ENCODE results near the gene HAX1.

DNA sequence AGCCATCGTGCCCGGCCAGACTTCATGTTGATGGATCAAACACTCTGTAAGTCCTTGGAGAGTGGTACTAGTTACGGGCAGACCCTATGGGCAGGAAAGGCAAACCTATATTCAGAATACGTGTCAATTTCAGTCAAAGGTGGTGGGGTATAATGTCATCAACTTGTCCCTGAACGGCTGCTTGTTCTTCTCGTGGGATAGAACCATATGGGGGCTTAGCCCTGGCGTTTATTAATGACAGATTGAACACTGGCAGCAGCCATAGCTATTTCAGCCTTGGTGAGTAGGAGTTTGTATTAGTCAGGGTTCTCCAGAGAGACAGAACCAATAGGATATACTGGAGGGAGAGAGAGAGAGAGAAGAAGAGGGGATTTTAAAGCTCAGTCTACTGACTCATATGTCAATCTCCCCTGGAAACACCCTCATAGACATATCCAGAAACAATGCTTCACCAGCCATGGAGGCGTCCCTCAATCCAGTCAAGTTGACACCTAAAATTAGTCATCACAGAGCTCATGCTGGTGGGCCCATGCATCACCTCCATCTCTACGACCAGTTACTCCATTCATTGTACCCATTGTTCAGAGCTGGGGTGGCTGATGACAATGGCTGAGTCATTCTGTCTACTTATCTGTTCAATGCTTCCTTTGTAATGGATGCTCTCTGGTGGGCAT, 32.4 kb downstream of the HAX1 start:
- TF ChIP-seq, protein P1, sequence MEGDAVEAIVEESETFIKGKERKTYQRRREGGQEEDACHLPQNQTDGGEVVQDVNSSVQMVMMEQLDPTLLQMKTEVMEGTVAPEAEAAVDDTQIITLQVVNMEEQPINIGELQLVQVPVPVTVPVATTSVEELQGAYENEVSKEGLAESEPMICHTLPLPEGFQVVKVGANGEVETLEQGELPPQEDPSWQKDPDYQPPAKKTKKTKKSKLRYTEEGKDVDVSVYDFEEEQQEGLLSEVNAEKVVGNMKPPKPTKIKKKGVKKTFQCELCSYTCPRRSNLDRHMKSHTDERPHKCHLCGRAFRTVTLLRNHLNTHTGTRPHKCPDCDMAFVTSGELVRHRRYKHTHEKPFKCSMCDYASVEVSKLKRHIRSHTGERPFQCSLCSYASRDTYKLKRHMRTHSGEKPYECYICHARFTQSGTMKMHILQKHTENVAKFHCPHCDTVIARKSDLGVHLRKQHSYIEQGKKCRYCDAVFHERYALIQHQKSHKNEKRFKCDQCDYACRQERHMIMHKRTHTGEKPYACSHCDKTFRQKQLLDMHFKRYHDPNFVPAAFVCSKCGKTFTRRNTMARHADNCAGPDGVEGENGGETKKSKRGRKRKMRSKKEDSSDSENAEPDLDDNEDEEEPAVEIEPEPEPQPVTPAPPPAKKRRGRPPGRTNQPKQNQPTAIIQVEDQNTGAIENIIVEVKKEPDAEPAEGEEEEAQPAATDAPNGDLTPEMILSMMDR (conservative IDR thresholded peaks at IDR 0.05; ENCODE audit: low read depth, low read length), result no peak
- no peak for TF ChIP-seq EZH2 (IDR thresholded peaks at IDR 0.05; ENCODE audit: borderline replicate concordance, low read depth, low read length, poor library complexity, severe bottlenecking)
